Endodermal cell (in vitro differentiated cells): ENCODE data around the gene NCAPH2. TPM values are rescaled to one million over a fixed set of nuclear protein-coding genes. Genes with fewer than 3 reads are reported as not detected.
A peak's percentile ranks its signal among the peaks of the same experiment; 100 is the strongest.

Experiments
- DNase-seq: peaks from one replicate; pipeline ENCODE4 v3.0.0-alpha.2; 2017
- H3K27ac ChIP-seq: 2 replicates; pipeline ENCODE4 v1.5.1; 2013; ENCODE audit warnings: mild to moderate bottlenecking, low read depth, low read length, moderate library complexity
- H3K27me3 ChIP-seq: 2 replicates; pipeline ENCODE4 v1.6.1; 2013; ENCODE audit warnings: mild to moderate bottlenecking, low read length, moderate library complexity; ENCODE audit not compliant: insufficient read depth, control insufficient read depth, poor library complexity, severe bottlenecking
- H3K36me3 ChIP-seq: 2 replicates; pipeline ENCODE4 v1.7.0; 2013; ENCODE audit warnings: mild to moderate bottlenecking, low read length, moderate library complexity; ENCODE audit not compliant: control insufficient read depth, insufficient read depth
- H3K4me1 ChIP-seq: one replicate; pipeline ENCODE4 v1.7.0; 2013; ENCODE audit warnings: low read length; ENCODE audit not compliant: control insufficient read depth, insufficient read depth
- H3K4me3 ChIP-seq: 2 replicates; pipeline ENCODE4 v1.5.1; 2013; ENCODE audit warnings: mild to moderate bottlenecking, low read length, moderate library complexity
- H3K9ac ChIP-seq: 2 replicates; pipeline ENCODE4 v1.6.1; 2013; ENCODE audit warnings: mild to moderate bottlenecking, low read length, moderate library complexity; ENCODE audit not compliant: poor library complexity, severe bottlenecking; ENCODE audit errors: extremely low read depth
- H3K9me3 ChIP-seq: 2 replicates; pipeline ENCODE4 v1.6.1; 2013; ENCODE audit warnings: mild to moderate bottlenecking, low read length, moderate library complexity; ENCODE audit not compliant: control insufficient read depth
- H3K27ac Mint-ChIP-seq: 2 replicates; pipeline ENCODE4 v1.8.0; 2020; ENCODE audit warnings: mixed read lengths
- H3K27me3 Mint-ChIP-seq: 2 replicates; pipeline ENCODE4 v1.8.0; 2021; ENCODE audit warnings: mild to moderate bottlenecking, mixed read lengths; ENCODE audit not compliant: insufficient read depth
- H3K36me3 Mint-ChIP-seq: 2 replicates; pipeline ENCODE4 v1.8.0; 2020; ENCODE audit warnings: low read depth, mixed read lengths
- H3K4me1 Mint-ChIP-seq: 2 replicates; pipeline ENCODE4 v1.8.0; 2020; ENCODE audit warnings: mixed read lengths
- H3K4me3 Mint-ChIP-seq: 2 replicates; pipeline ENCODE4 v1.8.0; 2020; ENCODE audit warnings: mild to moderate bottlenecking, moderate library complexity, mixed read lengths
- H3K9me3 Mint-ChIP-seq: 2 replicates; pipeline ENCODE4 v1.8.0; 2020; ENCODE audit warnings: mild to moderate bottlenecking, mixed read lengths
- CTCF ChIP-seq: fragments of 200-600 bp; sonication (generic); conservative IDR thresholded peaks from 2 replicates; pipeline ENCODE4 v1.5.0; 2021; ENCODE audit warnings: antibody characterized with exemption, mild to moderate bottlenecking
- WGBS, 2 experiments: methylation state at CpG; one replicate each; pipeline versions ENCODE4 v1.1.5 to v1.1.7; 2013; ENCODE audit warnings: missing lambda C conversion rate in 2 of 2, mixed read lengths in 1 of 2; ENCODE audit not compliant: insufficient coverage in 1 of 2, insufficient read length in 1 of 2; 5-methylcytosine and 5-hydroxymethylcytosine counted together
- total RNA-seq, 2 donors: library from RNA; stranded (reverse); fragmentation: NEBNext Ultra II Directional in 1 of 2; extraction: Animal tissue kit (Norgen Biotek cat#: 25700) in 1 of 2; gene quantifications; 2 replicates in 1 of 2; 3 replicates in 1 of 2; pipeline ENCODE4 v1.2.1, GENCODE V29; 2021

NCAPH2 gene
- total RNA-seq, 2 donors from 2014 or later = 63.3 to 73.1 TPM

DNA sequence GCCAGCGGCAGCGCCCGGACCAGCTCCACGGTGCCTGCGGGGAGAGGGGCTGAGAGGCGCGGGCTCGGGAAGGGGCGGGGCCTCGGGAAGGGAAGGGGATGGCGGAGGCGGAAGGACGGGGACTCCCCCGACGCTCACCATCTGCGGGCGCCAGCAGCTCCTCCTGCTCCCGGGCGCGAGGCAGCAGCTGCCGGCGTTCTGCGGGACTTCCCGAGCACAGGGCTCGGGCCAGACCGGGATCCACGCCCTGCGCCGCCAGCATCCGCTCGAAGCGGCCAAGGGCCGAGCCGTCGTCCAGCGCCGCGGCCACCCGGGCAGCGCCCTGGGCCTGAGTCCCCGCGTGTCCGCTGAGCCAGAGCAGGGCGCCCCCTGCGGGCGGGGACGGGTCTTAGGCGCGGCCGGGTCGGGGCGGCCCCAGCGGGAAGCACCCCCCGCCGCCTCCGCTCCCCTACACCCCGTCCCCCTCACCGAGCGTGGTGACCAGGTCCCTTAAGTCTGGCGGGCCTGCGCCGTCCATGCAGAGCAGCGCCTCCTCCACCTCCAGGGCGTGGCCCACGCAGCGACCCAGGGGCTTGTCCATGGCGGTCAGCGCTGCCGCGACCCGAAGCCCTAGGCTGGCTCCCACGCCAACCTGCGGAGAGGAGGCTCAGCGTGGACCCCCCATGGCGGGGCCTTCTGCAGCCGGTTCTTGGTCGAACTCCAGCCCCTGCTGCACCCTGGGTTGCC lies 18.2 kb downstream of the NCAPH2 start:
- H3K27me3 ChIP-seq = peaks cover 34% of the 10 kb centered on the region
- TF ChIP-seq CTCF = peak; percentile 71
- Mint-ChIP-seq H3K36me3 (peaks cover 5% of the 10 kb centered on the region), H3K27ac (no peak overlapping the region), H3K4me1 (peaks cover 9% of the 10 kb centered on the region), H3K4me3 (peak overlapping the region; percentile 70), H3K27me3 (peaks cover 40% of the 10 kb centered on the region), H3K9me3 (no peaks in the 10 kb centered on the region)
- peak overlapping the region; percentile 87 for H3K27ac ChIP-seq
- peaks cover 12% of the 10 kb centered on the region for H3K36me3 ChIP-seq
- H3K4me1 ChIP-seq = no peaks in the 10 kb centered on the region
- peak overlapping the region; percentile 25 for H3K9ac ChIP-seq
- 2 to 3% methylated on average over 24 to 77 of the region's 77 CpGs for WGBS, 2 experiments
- peak overlapping the region; percentile 88 for H3K4me3 ChIP-seq
- peak; percentile 88 for DNase-seq
- H3K9me3 ChIP-seq = no peaks in the 10 kb centered on the region

- H3K9me3 Mint-ChIP-seq = no peaks in the 10 kb centered on the region
- peak overlapping the region; percentile 70 for H3K4me3 Mint-ChIP-seq
- peaks cover 5% of the 10 kb centered on the region for H3K36me3 Mint-ChIP-seq
- Histone ChIP-seq H3K36me3 (peaks cover 10% of the 10 kb centered on the region), H3K4me1 (no peaks in the 10 kb centered on the region), H3K4me3 (peak overlapping the region; percentile 88), H3K9me3 (no peaks in the 10 kb centered on the region), H3K27ac (no peak overlapping the region), H3K27me3 (peaks cover 42% of the 10 kb centered on the region), H3K9ac (no peak overlapping the region)
- DNase-seq = peak; percentile 90
- no peak for TF ChIP-seq CTCF
- no peak overlapping the region for H3K27ac Mint-ChIP-seq
- H3K27me3 Mint-ChIP-seq = peaks cover 42% of the 10 kb centered on the region
- H3K4me1 Mint-ChIP-seq = peaks cover 9% of the 10 kb centered on the region
- 53 to 59% methylated on average over 20 to 29 of the region's 29 CpGs for WGBS, 2 experiments
These were observed 19.1 kb downstream of the NCAPH2 start for GRCh38 chr22:50526834-50527801.

DNA sequence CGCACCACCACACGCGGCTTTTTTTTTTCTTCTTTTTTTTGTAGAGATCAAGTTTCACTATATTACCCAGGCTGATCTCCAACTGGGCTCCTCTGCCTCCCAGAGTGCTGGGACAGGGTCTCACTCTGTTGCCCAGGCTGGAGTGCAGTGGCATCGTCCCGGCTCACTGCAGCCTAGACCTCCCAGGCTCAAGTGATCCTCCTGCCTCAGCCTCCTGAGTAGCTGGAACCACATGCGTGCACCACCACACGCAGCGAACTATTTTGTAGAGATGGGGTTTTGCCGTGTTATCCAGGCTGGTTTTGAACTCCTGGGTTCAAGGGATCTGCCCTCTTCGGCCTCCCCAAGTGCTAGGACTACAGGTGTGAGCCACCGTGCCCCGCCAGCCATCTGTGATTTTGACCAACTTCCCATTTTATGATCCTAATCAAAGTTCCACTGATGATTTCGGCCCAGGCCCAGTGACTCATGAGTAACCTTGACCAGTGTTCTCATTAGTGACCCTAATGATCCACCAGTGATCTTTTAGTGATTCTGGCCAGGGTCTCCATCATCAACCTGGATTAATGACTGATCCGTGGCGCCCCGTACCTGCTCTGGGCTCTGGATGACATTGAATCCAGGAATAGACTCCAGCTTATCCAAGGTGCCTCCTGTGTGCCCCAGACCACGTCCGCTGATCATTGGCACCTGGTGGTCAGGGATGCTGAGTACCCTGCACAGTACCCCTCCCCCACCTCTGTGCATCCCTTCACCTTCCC lies 20.1 kb downstream of the NCAPH2 start:
- no peaks in the 10 kb centered on the region for H3K9me3 Mint-ChIP-seq
- Histone ChIP-seq H3K9ac (no peak overlapping the region), H3K27ac (no peak overlapping the region), H3K4me1 (no peaks in the 10 kb centered on the region), H3K36me3 (peaks cover 6% of the 10 kb centered on the region), H3K9me3 (no peaks in the 10 kb centered on the region), H3K27me3 (peaks cover 52% of the 10 kb centered on the region), H3K4me3 (no peak overlapping the region)
- H3K27ac Mint-ChIP-seq = no peak overlapping the region
- TF ChIP-seq CTCF = no peak
- H3K36me3 Mint-ChIP-seq = peaks cover 3% of the 10 kb centered on the region
- H3K27me3 Mint-ChIP-seq = peaks cover 51% of the 10 kb centered on the region
- no peak overlapping the region for H3K4me3 Mint-ChIP-seq
- H3K4me1 Mint-ChIP-seq = peaks cover 9% of the 10 kb centered on the region
- 91 to 93% methylated on average over 12 to 18 of the region's 18 CpGs for WGBS, 2 experiments
- DNase-seq = peak; percentile 43
